Measurements from ENCODE around the gene RUFY3. TPM values are rescaled to one million over a fixed set of nuclear protein-coding genes. Genes with fewer than 3 reads are reported as not detected.

The RUFY3 gene
- total RNA-seq, 1 experiment from 2014 or later: 48.0 TPM

DNA sequence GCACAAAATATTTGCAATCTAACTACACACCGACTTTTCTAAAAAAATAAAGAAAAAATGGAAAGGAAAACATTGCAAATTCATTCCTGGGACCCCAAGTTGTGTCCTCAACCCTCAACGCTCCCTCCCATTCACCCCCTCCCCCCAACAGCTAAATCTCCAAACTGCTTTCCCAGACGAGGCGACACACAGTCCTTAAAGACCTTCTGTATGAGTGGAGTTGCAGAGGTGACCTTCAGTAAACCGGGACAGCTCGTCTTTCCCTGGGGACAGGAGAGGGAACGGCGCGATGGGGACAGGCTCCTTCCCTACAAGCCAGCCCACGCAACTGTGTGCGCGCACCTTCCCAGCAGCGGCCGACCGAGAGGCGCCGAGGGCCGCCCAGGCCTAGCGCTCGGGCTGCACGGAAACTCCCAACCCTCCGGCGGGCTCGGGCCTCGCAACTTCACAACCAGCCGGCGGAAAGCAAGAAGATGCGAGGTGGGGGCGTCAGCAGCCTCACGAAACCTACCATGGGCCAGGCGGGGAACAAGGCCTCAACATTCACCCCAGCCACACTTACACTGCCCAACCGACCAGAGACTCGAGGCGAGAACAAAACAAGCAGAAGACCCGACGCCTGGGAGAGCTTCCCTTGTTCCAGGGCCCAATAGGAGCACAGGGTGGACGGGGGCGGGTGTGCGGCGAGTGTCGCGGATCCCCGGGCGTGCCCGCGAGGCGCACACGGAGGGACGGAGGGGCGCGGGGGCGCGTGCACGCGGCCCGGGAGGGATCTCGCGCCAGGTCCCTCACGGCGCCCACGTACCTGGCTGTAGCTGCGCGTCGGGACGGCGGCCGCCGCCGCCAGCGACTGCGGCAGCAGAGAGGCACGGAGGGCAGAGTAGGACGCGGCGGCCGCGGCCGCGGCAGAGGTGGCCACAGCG, 117.2 kb downstream of the RUFY3 start:
- peaks cover 33% of the 10 kb centered on the region for H3K79me2 ChIP-seq (ENCODE audit: insufficient read depth, low read length)
- Mint-ChIP-seq H3K9me3 (no peaks in the 10 kb centered on the region), H3K4me3 (peak overlapping the region; percentile 96 to 99), H3K4me1 (peaks cover 17 to 22% of the 10 kb centered on the region in 2 experiments), H3K36me3 (ENCODE audit: insufficient read depth in 1 of 3, low read depth in 3 of 3) (peaks cover 14 to 27% (median 17%) of the 10 kb centered on the region in 3 experiments), H3K27me3 (ENCODE audit: low read depth) (no peaks in the 10 kb centered on the region), H3K27ac (peak overlapping the region; percentile 92 to 99 (median 98))
- TF ChIP-seq, protein P1, sequence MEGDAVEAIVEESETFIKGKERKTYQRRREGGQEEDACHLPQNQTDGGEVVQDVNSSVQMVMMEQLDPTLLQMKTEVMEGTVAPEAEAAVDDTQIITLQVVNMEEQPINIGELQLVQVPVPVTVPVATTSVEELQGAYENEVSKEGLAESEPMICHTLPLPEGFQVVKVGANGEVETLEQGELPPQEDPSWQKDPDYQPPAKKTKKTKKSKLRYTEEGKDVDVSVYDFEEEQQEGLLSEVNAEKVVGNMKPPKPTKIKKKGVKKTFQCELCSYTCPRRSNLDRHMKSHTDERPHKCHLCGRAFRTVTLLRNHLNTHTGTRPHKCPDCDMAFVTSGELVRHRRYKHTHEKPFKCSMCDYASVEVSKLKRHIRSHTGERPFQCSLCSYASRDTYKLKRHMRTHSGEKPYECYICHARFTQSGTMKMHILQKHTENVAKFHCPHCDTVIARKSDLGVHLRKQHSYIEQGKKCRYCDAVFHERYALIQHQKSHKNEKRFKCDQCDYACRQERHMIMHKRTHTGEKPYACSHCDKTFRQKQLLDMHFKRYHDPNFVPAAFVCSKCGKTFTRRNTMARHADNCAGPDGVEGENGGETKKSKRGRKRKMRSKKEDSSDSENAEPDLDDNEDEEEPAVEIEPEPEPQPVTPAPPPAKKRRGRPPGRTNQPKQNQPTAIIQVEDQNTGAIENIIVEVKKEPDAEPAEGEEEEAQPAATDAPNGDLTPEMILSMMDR (conservative IDR thresholded peaks at IDR 0.05): no peak
- no peaks in the 10 kb centered on the region for H4K20me1 ChIP-seq (ENCODE audit: control insufficient read depth, insufficient read depth, insufficient read length)
- no peak overlapping the region for H2AK5ac ChIP-seq (ENCODE audit: insufficient read length, low read length)
- H3K79me1 ChIP-seq (ENCODE audit: insufficient read depth, low read depth, low read length, poor library complexity, severe bottlenecking): no peaks in the 10 kb centered on the region
- no peak overlapping the region for H3K56ac ChIP-seq (ENCODE audit: insufficient read length, low read depth, low read length)
- H3K4me2 ChIP-seq (ENCODE audit: insufficient read depth, insufficient read length, low read length): peak overlapping the region; percentile 90
- H3K18ac ChIP-seq (ENCODE audit: insufficient read length, low read depth, low read length): peak overlapping the region; percentile 87
- no peak overlapping the region for H2BK20ac ChIP-seq (ENCODE audit: low read depth, low read length, poor library complexity, severe bottlenecking)
- no peak overlapping the region for H2BK120ac ChIP-seq (ENCODE audit: low read depth, low read length, poor library complexity, severe bottlenecking)
- no peak overlapping the region for H2BK5ac ChIP-seq (ENCODE audit: insufficient read length, low read length)
- no peak overlapping the region for H3K23ac ChIP-seq (ENCODE audit: insufficient read length, low read depth, low read length)
- H4K5ac ChIP-seq (ENCODE audit: insufficient read length, low read depth, low read length): peak overlapping the region; percentile 63
- H3K9me3 ChIP-seq (ENCODE audit: control insufficient read depth, low read depth, low read length): no peaks in the 10 kb centered on the region
- no peak overlapping the region for H2AFZ ChIP-seq (ENCODE audit: low read length)
- H3K14ac ChIP-seq (ENCODE audit: insufficient read depth, low read length): peak overlapping the region; percentile 95
- H3K23me2 ChIP-seq (ENCODE audit: insufficient read length, low read depth, low read length, poor library complexity, severe bottlenecking): peaks cover 6% of the 10 kb centered on the region
- no peak overlapping the region for H3K27ac ChIP-seq (ENCODE audit: insufficient read length, low read depth, low read length)
- no peak overlapping the region; the same call in 1 of the 2 replicates for H3K4ac ChIP-seq (ENCODE audit: low read depth, low read length)
- DNase-seq: peak; percentile 53
- no peaks in the 10 kb centered on the region for H3K27me3 ChIP-seq (ENCODE audit: insufficient read depth, low read length)
- no peak overlapping the region for H4K8ac ChIP-seq (replicated peaks; ENCODE audit: insufficient read length, low read depth, low read length)
- H3K9ac ChIP-seq (ENCODE audit: extremely low read depth, insufficient read length, low read length): peak overlapping the region; percentile 91
- no peak overlapping the region for H4K91ac ChIP-seq (ENCODE audit: insufficient read length, low read depth, low read length)
- no peak overlapping the region for H2BK12ac ChIP-seq (ENCODE audit: insufficient read length, low read depth, low read length)
- no peak overlapping the region for H2BK15ac ChIP-seq (ENCODE audit: low read depth, low read length)
- H3T11ph ChIP-seq (ENCODE audit: low read length): no peak overlapping the region
- 0 out of 2 replicates have a peak, but pooled peaks cover 3% of the 10 kb centered on the region for H3K4me1 ChIP-seq (ENCODE audit: insufficient read depth, low read length)
- no CpG with 5 or more reads among the region's 80 CpGs for WGBS (ENCODE audit: extremely low coverage, insufficient read length, low lambda C conversion rate)

Data from H9 (cell line).